WERI-Rb-1 (cell line): Measurements from ENCODE around the gene GHRHR.

Source experiments
- DNase-seq: peaks from one replicate; pipeline ENCODE4 v3.0.0-alpha.2; 2020
- H3K27ac ChIP-seq: fragments of 250-450 bp; sonication (Bioruptor Pico); 2 replicates; pipeline ENCODE4 v1.5.1; 2020; ENCODE audit warnings: mild to moderate bottlenecking, moderate library complexity
- H3K27me3 ChIP-seq: fragments of 250-450 bp; sonication (Bioruptor Pico); 2 replicates; pipeline ENCODE4 v1.5.1; 2021; ENCODE audit warnings: mild to moderate bottlenecking, low read depth, moderate library complexity; ENCODE audit not compliant: insufficient read depth, severe bottlenecking
- H3K36me3 ChIP-seq: fragments of 250-450 bp; sonication (Bioruptor Pico); 2 replicates; pipeline ENCODE4 v1.5.1; 2020; ENCODE audit warnings: mild to moderate bottlenecking, moderate library complexity
- H3K4me3 ChIP-seq: 2 replicates; pipeline ENCODE4 v1.5.1; 2011; ENCODE audit warnings: low read depth, mild to moderate bottlenecking, control low read depth, low read length
- H3K9me3 ChIP-seq: fragments of 250-450 bp; sonication (Bioruptor Pico); 2 replicates; pipeline ENCODE4 v1.5.1; 2021; ENCODE audit warnings: mild to moderate bottlenecking, moderate library complexity; ENCODE audit not compliant: severe bottlenecking
- TF ChIP-seq, protein P1 (sequence below): IDR thresholded peaks from 2 replicates; pipeline ENCODE4 v1.5.1; 2011; ENCODE audit warnings: low read depth, mild to moderate bottlenecking, control low read depth, inconsistent platforms, low read length

Gene GHRHR

DNA sequence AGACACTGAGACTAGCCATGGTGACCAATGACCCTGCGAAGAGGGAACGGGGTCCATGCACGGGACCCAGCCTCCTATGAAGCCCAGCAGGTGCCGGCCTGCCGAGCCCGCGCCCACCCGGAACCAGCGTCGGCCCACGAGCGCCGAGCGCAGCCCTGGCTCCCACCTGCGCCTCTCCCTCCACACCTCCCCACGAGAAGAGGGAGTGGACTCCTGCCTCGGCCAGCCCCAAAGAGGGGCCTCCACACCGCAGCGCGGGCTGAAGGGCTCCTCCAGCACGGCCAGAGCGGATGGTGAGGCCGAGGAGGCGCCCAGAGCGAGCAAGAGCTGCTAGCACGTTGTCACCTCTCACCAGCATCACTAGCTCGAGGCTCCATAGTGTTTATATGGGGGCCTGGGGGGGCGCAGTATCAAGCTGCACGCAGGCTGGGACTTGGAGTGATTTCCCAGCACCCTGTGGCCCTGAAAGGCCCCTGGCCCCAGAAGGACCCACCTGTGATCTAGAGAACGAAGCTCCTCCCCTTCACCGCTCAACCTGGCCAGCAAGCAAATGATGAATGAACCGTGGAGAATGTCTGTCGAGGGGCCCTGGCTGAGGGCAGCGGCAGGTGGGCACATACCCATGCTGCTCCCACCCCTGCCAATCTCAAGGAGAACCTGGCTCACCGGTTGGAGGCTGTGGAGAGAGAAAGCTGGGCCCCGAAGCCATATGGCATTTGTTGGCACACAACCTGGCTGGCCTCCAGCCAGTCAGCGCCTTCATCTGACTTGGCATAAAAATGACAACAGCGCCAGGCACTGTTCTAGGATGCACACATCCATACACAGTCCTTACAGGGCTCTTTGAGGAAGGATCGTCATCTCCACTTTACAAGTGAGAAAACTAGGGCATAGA lies 30.7 kb downstream of the GHRHR start:
- DNase-seq, result no peak
- Histone ChIP-seq H3K9me3 (no peaks in the 10 kb centered on the region), H3K4me3 (no peak overlapping the region), H3K27me3 (no peaks in the 10 kb centered on the region), H3K27ac (no peak overlapping the region), H3K36me3 (no peaks in the 10 kb centered on the region)
- TF ChIP-seq, protein P1, sequence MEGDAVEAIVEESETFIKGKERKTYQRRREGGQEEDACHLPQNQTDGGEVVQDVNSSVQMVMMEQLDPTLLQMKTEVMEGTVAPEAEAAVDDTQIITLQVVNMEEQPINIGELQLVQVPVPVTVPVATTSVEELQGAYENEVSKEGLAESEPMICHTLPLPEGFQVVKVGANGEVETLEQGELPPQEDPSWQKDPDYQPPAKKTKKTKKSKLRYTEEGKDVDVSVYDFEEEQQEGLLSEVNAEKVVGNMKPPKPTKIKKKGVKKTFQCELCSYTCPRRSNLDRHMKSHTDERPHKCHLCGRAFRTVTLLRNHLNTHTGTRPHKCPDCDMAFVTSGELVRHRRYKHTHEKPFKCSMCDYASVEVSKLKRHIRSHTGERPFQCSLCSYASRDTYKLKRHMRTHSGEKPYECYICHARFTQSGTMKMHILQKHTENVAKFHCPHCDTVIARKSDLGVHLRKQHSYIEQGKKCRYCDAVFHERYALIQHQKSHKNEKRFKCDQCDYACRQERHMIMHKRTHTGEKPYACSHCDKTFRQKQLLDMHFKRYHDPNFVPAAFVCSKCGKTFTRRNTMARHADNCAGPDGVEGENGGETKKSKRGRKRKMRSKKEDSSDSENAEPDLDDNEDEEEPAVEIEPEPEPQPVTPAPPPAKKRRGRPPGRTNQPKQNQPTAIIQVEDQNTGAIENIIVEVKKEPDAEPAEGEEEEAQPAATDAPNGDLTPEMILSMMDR, result no peak

DNA sequence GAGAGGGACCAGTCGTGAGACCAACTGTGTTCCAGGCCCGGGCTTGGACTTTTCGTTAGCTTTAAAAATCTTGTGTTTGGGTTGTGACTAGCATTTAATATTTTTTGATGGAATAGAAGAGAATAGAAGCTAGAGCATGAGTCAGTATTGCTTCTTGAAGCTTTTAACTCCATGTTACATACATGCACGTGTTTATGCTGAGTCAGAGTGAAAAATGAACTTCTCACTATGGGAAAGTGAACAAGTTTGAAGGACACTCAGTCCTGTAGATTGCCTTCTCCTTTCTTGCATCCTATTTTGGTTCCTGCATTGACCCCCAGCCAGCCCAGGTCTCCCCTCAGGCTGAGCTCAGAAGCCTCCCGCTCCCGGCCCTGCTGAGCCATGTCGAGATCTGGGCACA lies 31.8 kb downstream of the GHRHR start:
- TF ChIP-seq, protein P1, result no peak
- H3K36me3 ChIP-seq, result no peaks in the 10 kb centered on the region
- H3K27me3 ChIP-seq, result no peaks in the 10 kb centered on the region
- H3K27ac ChIP-seq, result no peak overlapping the region
- no peak overlapping the region for H3K4me3 ChIP-seq
- H3K9me3 ChIP-seq, result no peaks in the 10 kb centered on the region
- DNase-seq, result no peak

DNA sequence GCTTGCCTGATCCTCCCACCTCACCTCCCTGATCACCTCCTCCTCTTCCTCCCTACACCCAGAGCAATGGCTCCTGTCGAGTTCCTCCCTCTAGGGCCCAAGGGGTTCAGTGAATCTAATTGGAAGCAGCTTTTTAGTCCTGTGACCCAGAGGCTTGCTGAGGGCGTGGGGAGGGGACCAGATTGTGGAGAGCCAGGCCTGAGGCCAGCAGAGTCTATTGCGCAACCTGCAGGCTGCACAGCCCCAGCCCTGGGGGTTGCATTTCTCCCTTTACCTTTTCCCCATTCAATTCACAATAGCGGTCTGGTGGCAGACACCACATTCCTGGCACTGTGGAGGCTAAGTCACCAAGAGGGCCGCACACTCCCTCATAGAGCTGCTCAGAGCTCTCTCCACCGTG lies 32.5 kb downstream of the GHRHR start:
- Histone ChIP-seq H3K27ac (no peak overlapping the region), H3K27me3 (no peaks in the 10 kb centered on the region), H3K9me3 (no peaks in the 10 kb centered on the region), H3K36me3 (no peaks in the 10 kb centered on the region), H3K4me3 (no peak overlapping the region)
- TF ChIP-seq, protein P1, result no peak
- DNase-seq, result no peak

DNA sequence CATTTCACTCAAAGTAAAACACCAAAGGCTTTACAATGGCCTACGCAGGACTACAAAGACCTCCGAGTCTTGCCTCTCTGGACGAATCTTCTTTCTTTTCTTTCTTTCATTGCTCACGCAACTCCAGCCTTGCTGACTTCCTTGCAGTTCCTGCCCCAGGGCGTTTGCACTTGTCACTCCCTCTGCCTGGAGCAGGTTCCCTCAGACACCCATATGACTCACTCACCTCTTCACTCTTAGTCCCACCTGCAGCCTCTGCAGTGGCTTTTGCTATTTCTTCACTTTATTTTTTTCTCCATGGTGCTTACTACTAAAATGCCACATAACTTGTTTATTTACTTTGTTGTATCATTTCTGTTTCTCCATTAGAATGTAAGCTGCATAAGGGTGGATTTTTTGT lies 33.1 kb downstream of the GHRHR start:
- TF ChIP-seq, protein P1, result no peak
- Histone ChIP-seq H3K27me3 (no peaks in the 10 kb centered on the region), H3K9me3 (no peaks in the 10 kb centered on the region), H3K27ac (no peak overlapping the region), H3K4me3 (no peak overlapping the region), H3K36me3 (no peaks in the 10 kb centered on the region)
- no peak for DNase-seq

DNA sequence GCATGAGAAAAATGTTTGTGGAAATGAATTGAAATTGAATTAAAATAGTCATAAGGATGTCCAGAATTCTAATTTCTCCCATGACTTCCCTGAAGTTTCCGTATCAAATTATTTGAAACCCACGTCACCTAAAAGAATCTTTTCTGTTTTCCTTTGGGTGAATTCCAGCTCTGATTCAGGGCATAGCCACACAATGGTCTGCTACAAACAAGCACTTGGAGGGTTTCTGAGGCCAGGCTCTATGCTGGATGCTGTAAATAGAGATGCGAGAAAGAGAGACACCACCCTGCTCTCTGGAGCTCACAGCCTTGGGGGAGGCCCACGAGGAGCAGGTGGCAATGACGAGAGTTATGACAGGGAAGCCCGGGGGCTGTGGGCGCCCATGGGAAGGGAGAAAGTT lies 33.6 kb downstream of the GHRHR start:
- TF ChIP-seq, protein P1, result no peak
- no peaks in the 10 kb centered on the region for H3K9me3 ChIP-seq

More for the DNA sequence above, 33.6 kb downstream of the GHRHR start:
- Histone ChIP-seq H3K27me3 (no peaks in the 10 kb centered on the region), H3K4me3 (no peak overlapping the region), H3K27ac (no peak overlapping the region), H3K36me3 (no peaks in the 10 kb centered on the region)
- no peak for DNase-seq
